H1 (cell line): Measurements from ENCODE around the gene NUAK1. TPM values are rescaled to one million over a fixed set of nuclear protein-coding genes. Genes with fewer than 3 reads are reported as not detected.

Source experiments
- CHD2 ChIP-seq: IDR thresholded peaks from 2 replicates; pipeline ENCODE4 v1.6.1; 2012; ENCODE audit warnings: low read length, improper control_type of control experiment
- EGR1 ChIP-seq: IDR thresholded peaks from 2 replicates; pipeline ENCODE4 v1.6.1; 2011; ENCODE audit warnings: low read depth, low read length, borderline replicate concordance
- GABPA ChIP-seq: IDR thresholded peaks from 2 replicates; pipeline ENCODE4 v1.6.1; 2011; ENCODE audit warnings: mild to moderate bottlenecking, low read length, moderate library complexity, borderline replicate concordance; ENCODE audit not compliant: insufficient read depth
- GTF2F1 ChIP-seq: IDR thresholded peaks from 2 replicates; pipeline ENCODE4 v1.6.1; 2012; ENCODE audit warnings: low read depth, low read length, improper control_type of control experiment, borderline replicate concordance
- HDAC6 ChIP-seq: IDR thresholded peaks from one replicate; pipeline ENCODE4 v1.7.1; 2012; ENCODE audit warnings: low read depth, mild to moderate bottlenecking, inconsistent platforms, low read length, moderate library complexity
- JUND ChIP-seq: IDR thresholded peaks from 2 replicates; pipeline ENCODE4 v1.6.1; 2011; ENCODE audit warnings: mild to moderate bottlenecking, improper control_type of control experiment, low read length
- KDM4A ChIP-seq: IDR thresholded peaks from one replicate; pipeline ENCODE4 v1.7.1; 2012; ENCODE audit warnings: low read depth, mild to moderate bottlenecking, moderate library complexity, low read length, inconsistent platforms; ENCODE audit not compliant: severe bottlenecking
- MAFK ChIP-seq: IDR thresholded peaks from 2 replicates; pipeline ENCODE4 v1.6.1; 2012; ENCODE audit warnings: low read depth, mild to moderate bottlenecking, improper control_type of control experiment, low read length
- PHF8 ChIP-seq: fragments of 200-600 bp; sonication (generic); conservative IDR thresholded peaks from 2 replicates; pipeline ENCODE4 v1.7.1; 2012; ENCODE audit warnings: low read depth, mild to moderate bottlenecking, inconsistent platforms, low read length, moderate library complexity
- POLR2AphosphoS5 ChIP-seq: IDR thresholded peaks from 2 replicates; pipeline ENCODE4 v1.6.1; 2011; ENCODE audit warnings: low read depth, low read length
- RBBP5 ChIP-seq: IDR thresholded peaks from 2 replicates; pipeline ENCODE4 v1.7.1; 2012; ENCODE audit warnings: low read depth, mild to moderate bottlenecking, inconsistent platforms, low read length, moderate library complexity, borderline replicate concordance
- RFX5 ChIP-seq: IDR thresholded peaks from 2 replicates; pipeline ENCODE4 v1.6.1; 2011; ENCODE audit warnings: low read depth, low read length, improper control_type of control experiment, borderline replicate concordance
- RNF2 ChIP-seq: fragments of 200-900, 300-1000 bp; sonication (generic); IDR thresholded peaks from 2 replicates; pipeline ENCODE4 v1.7.1; 2016; ENCODE audit warnings: borderline replicate concordance, low read depth, mild to moderate bottlenecking, antibody characterized with exemption, low read length; ENCODE audit not compliant: poor library complexity, severe bottlenecking; ENCODE audit errors: missing control alignments
- SIRT6 ChIP-seq: IDR thresholded peaks from one replicate; pipeline ENCODE4 v1.7.1; 2012; ENCODE audit warnings: low read length, inconsistent platforms
- SP4 ChIP-seq: IDR thresholded peaks from 2 replicates; pipeline ENCODE4 v1.6.1; 2012; ENCODE audit warnings: low read length, inconsistent platforms
- polyA plus RNA-seq, 7 experiments: library from polyadenylated mRNA; depleted of rRNA in 3 of 7; stranded (reverse) in 5 of 7; unstranded in 2 of 7; fragments of >200 nt in 5 of 7; fragments of 200-250 nt in 2 of 7; gene quantifications; 1 replicate in 5 of 7; 2 replicates in 1 of 7; 4 replicates in 1 of 7; pipeline versions ENCODE4 v1.2.1 to v1.2.3, GENCODE V29; 2011 to 2013; ENCODE audit warnings: missing spikeins in 2 of 7, mixed read lengths in 2 of 7
- total RNA-seq: library from RNA; stranded (reverse); fragmentation: NEBNext Ultra II Directional; extraction: Animal tissue kit (Norgen Biotek cat#: 25700); gene quantifications from 2 replicates; pipeline ENCODE4 v1.2.1, GENCODE V29; 2021
- TF ChIP-seq, protein P1 (sequence below), 3 experiments: IDR thresholded peaks; 1 replicate in 2 of 3; 2 replicates in 1 of 3; pipeline versions ENCODE4 v1.5.1 to v1.6.1; 2011; ENCODE audit warnings: low read length in 3 of 3, mild to moderate bottlenecking in 3 of 3, inconsistent platforms in 2 of 3, low read depth in 1 of 3, moderate library complexity in 1 of 3; ENCODE audit not compliant: insufficient read depth in 1 of 3; ENCODE audit errors: control extremely low read depth in 1 of 3
- TF ChIP-seq, protein P2 (sequence below): IDR thresholded peaks from 2 replicates; pipeline ENCODE4 v1.6.1; 2012; ENCODE audit warnings: low read length, inconsistent platforms
- TF ChIP-seq, protein P3 (sequence below): IDR thresholded peaks from 2 replicates; pipeline ENCODE4 v1.6.1; 2011; ENCODE audit warnings: low read depth, mild to moderate bottlenecking, low read length; ENCODE audit not compliant: insufficient read depth
- TF ChIP-seq, protein P4 (sequence below): IDR thresholded peaks from 2 replicates; pipeline ENCODE4 v1.6.1; 2012; ENCODE audit warnings: inconsistent platforms

NUAK1 gene
- total and polyA plus RNA-seq, 2 of the 8 experiments (the other 6 are each of a cell fraction or from before 2014, with no cell fraction given): 6.7 to 18.2 TPM

DNA sequence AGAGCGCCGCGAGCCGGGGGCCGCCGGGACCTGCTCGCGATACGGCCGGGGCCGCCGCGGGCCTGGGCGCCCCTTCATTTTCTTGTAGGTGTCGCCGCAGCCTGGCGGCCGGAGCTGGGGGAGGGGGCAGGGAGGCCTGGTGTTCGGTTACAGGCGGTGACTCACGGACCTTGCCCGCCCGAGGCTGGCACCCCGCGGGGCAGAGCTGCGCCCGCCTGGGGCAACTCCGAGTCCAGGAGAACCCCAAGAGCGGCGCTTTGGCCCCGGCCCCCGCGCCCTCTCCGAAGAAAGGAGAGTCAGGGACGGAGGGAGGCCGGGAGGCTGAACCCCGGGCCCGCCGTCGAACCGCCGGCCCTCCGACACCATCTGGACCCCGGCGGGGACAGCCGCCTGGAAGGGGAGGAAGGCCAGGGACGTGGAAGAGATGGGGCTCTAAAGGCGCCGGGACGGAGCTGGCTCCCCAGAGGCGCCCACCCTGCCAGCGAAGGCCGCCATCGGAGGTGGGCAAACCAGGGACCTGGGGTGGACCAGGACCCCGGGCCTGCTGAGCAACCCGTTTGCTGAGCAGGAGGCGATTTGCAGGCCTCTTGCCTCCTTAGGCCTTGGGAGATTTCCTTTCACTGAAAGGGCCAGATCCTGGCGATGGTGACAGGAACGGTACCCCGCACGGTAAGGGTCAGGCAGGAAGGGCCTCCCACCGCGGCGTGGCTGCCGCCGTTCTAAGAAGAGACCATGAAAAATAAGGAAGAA is 843 bp upstream of the NUAK1 start (continued):
- TF ChIP-seq, protein P1, sequence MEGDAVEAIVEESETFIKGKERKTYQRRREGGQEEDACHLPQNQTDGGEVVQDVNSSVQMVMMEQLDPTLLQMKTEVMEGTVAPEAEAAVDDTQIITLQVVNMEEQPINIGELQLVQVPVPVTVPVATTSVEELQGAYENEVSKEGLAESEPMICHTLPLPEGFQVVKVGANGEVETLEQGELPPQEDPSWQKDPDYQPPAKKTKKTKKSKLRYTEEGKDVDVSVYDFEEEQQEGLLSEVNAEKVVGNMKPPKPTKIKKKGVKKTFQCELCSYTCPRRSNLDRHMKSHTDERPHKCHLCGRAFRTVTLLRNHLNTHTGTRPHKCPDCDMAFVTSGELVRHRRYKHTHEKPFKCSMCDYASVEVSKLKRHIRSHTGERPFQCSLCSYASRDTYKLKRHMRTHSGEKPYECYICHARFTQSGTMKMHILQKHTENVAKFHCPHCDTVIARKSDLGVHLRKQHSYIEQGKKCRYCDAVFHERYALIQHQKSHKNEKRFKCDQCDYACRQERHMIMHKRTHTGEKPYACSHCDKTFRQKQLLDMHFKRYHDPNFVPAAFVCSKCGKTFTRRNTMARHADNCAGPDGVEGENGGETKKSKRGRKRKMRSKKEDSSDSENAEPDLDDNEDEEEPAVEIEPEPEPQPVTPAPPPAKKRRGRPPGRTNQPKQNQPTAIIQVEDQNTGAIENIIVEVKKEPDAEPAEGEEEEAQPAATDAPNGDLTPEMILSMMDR (IDR thresholded peaks at IDR 0.05; ENCODE audit: control extremely low read depth in 1 of 3, insufficient read depth in 1 of 3, low read depth in 1 of 3, low read length in 3 of 3): no peak
- TF ChIP-seq RFX5 (no peak), PHF8 (peak; percentile 74; the same call in 1 of the 2 replicates), EGR1 (no peak), GTF2F1 (no peak), MAFK (no peak), RNF2 (no peak), SP4 (no peak), POLR2AphosphoS5 (peak; percentile 51), SIRT6 (no peak), HDAC6 (no peak), CHD2 (peak; percentile 31; the same call in 1 of the 2 replicates), RBBP5 (no peak), GABPA (0 out of 2 replicates have a peak, but pooled peaks have one; percentile 19), KDM4A (peak; percentile 65), JUND (peak; percentile 94)
- TF ChIP-seq, protein P2, sequence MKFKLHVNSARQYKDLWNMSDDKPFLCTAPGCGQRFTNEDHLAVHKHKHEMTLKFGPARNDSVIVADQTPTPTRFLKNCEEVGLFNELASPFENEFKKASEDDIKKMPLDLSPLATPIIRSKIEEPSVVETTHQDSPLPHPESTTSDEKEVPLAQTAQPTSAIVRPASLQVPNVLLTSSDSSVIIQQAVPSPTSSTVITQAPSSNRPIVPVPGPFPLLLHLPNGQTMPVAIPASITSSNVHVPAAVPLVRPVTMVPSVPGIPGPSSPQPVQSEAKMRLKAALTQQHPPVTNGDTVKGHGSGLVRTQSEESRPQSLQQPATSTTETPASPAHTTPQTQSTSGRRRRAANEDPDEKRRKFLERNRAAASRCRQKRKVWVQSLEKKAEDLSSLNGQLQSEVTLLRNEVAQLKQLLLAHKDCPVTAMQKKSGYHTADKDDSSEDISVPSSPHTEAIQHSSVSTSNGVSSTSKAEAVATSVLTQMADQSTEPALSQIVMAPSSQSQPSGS: no peak
- TF ChIP-seq, protein P3, sequence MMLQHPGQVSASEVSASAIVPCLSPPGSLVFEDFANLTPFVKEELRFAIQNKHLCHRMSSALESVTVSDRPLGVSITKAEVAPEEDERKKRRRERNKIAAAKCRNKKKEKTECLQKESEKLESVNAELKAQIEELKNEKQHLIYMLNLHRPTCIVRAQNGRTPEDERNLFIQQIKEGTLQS: no peak
- TF ChIP-seq, protein P4, sequence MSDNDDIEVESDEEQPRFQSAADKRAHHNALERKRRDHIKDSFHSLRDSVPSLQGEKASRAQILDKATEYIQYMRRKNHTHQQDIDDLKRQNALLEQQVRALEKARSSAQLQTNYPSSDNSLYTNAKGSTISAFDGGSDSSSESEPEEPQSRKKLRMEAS: peak; percentile 9; the same call in 1 of the 2 replicates
